IPS DF 6.9 (cell line): Measurements from ENCODE around the gene NRSN2.
A peak's percentile ranks its signal among the peaks of the same experiment; 100 is the strongest.
"Not testable (repeated sequence)": the region's sequence is repeated elsewhere in the genome, so short reads cannot be mapped to it uniquely, and the experiment has no call there.

Experiments used
- DNase-seq: peaks from one replicate; pipeline ENCODE4 v3.0.0-alpha.2; 2013; ENCODE audit warnings: low read depth, low spot score
- H3K27ac ChIP-seq: one replicate; pipeline ENCODE4 v1.5.1; 2013; ENCODE audit warnings: low read length, control low read depth
- H3K27me3 ChIP-seq: 2 replicates; pipeline ENCODE4 v1.6.1; 2013; ENCODE audit warnings: mild to moderate bottlenecking, low read length; ENCODE audit not compliant: control insufficient read depth, insufficient read depth
- H3K36me3 ChIP-seq: 2 replicates; pipeline ENCODE4 v1.6.1; 2013; ENCODE audit warnings: low read length; ENCODE audit not compliant: control insufficient read depth, insufficient read depth
- H3K4me1 ChIP-seq: 2 replicates; pipeline ENCODE4 v1.6.1; 2013; ENCODE audit warnings: low read length; ENCODE audit not compliant: control insufficient read depth, insufficient read depth
- H3K4me3 ChIP-seq: 2 replicates; pipeline ENCODE4 v1.5.1; 2013; ENCODE audit warnings: mild to moderate bottlenecking, low read length
- H3K9me3 ChIP-seq: 2 replicates; pipeline ENCODE4 v1.6.1; 2013; ENCODE audit warnings: low read length, inconsistent platforms; ENCODE audit not compliant: control insufficient read depth, insufficient read depth
- WGBS: extraction: QIAGEN DNeasy Blood & Tissue Kit; methylation state at CpG from one replicate; pipeline ENCODE4 v1.1.7; 2013; ENCODE audit warnings: mixed read lengths, missing lambda C conversion rate; ENCODE audit not compliant: insufficient read length, insufficient coverage; 5-methylcytosine and 5-hydroxymethylcytosine counted together

NRSN2 gene

DNA sequence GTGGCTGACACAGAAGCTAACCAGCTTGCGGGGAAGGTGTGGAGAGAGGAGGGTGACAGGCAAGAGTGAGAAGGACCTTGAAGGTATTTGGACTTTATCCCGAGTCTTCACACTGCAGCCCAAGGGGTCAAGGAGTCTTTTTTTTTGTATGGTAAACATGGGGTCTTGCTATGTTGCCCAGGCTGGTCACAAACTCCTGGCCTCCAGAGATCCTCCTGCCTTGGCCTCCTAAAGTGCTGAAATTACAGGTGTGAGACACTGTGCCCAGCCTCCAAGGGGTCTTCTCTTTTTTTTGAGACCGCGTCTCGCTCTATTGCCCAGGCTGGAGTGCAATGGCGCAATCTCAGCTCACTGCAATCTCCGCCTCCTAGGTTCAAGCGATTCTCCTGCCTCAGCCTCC lies 12.3 kb upstream of the NRSN2 start:
- H3K27me3 ChIP-seq = no peaks in the 10 kb centered on the region
- DNase-seq = no peak
- H3K4me1 ChIP-seq = peaks cover 4% of the 10 kb centered on the region
- no peaks in the 10 kb centered on the region for H3K9me3 ChIP-seq
- H3K27ac ChIP-seq = no peak overlapping the region
- no peaks in the 10 kb centered on the region for H3K36me3 ChIP-seq
- no peak overlapping the region for H3K4me3 ChIP-seq
- no CpG with 5 or more reads among the region's 8 CpGs for WGBS

DNA sequence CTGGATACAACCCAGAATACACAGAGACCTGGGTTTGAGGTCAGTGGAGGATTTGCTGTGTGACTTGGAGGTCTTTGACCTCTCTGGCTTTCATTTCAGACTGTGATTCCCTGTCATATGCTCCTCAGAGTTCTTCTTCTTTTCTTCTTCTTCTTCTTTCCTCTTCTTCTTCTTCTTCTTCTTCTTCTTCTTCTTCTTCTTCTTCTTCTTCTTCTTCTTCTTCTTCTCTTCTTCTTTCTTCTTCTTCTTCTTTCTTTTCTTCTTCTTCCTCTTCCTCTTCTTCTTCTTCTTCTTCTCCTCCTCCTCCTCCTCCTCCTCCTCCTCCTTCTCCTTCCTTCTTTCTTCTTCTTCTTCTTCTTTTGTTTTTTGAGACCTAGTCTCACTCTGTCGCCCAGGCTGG lies 10.9 kb upstream of the NRSN2 start:
- not testable (repeated sequence) for H3K4me1 ChIP-seq, H3K27me3 ChIP-seq, H3K27ac ChIP-seq, H3K4me3 ChIP-seq, H3K9me3 ChIP-seq, H3K36me3 ChIP-seq, DNase-seq
- no CpG with 5 or more reads among the region's 1 CpG for WGBS

DNA sequence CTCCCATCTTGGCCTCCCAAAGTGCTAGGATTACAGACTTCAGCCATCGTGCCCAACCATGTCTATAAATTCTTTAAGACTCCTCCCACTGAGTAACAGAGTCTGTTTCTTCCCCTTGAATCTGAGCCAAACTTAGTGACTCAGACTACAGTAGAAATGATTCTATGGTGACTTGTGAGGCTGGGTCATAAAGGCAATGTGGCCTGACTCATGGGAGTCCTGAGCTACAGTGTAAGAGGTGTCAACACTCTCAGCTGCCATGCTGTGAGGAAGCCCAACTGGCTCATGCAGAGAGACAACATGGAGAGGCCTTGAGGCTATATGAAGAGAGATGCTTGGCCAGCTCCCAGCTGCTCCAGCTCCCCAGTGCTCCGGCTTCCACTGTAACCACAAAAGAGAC lies 5.2 kb upstream of the NRSN2 start:
- WGBS = no CpG with 5 or more reads among the region's 2 CpGs
- no peaks in the 10 kb centered on the region for H3K27me3 ChIP-seq
- no peaks in the 10 kb centered on the region for H3K36me3 ChIP-seq
- H3K4me1 ChIP-seq = no peaks in the 10 kb centered on the region
- H3K9me3 ChIP-seq = no peaks in the 10 kb centered on the region
- H3K27ac ChIP-seq = no peak overlapping the region
- no peak overlapping the region for H3K4me3 ChIP-seq
- no peak for DNase-seq

GRCh38 chr20:343107-343506 lies 3.8 kb upstream of the NRSN2 start:
- H3K27me3 ChIP-seq = no peaks in the 10 kb centered on the region
- H3K27ac ChIP-seq = no peak overlapping the region
- no peaks in the 10 kb centered on the region for H3K36me3 ChIP-seq
- H3K9me3 ChIP-seq = no peaks in the 10 kb centered on the region
- H3K4me1 ChIP-seq = no peaks in the 10 kb centered on the region
- DNase-seq = no peak
- H3K4me3 ChIP-seq = no peak overlapping the region

GRCh38 chr20:346033-346639 lies 775 bp upstream of the NRSN2 start:
- Histone ChIP-seq H3K36me3 (no peaks in the 10 kb centered on the region), H3K27me3 (no peaks in the 10 kb centered on the region), H3K9me3 (no peaks in the 10 kb centered on the region), H3K4me3 (peak overlapping the region; percentile 51; the same call in 1 of the 2 replicates), H3K27ac (no peak overlapping the region), H3K4me1 (0 out of 2 replicates have a peak, but pooled peaks cover 2% of the 10 kb centered on the region)
- no CpG with 5 or more reads among the region's 9 CpGs for WGBS
- DNase-seq = no peak

DNA sequence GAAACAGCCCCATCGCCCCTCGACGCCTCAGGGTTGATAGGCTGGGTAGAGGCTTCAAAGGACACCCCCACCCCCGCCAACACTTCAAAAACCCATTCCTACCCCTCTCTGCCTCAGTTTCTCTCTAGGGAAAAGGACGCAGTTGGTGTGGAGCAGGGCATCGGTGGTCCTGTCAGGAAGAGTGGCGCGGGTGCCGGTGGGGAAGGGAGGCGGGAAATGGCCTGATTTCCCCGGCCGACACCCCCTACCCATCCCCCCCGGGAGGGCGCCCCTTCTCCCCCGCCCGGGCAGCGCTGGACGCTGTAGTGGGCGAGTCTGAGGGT lies 367 bp downstream of the NRSN2 start:
- Histone ChIP-seq H3K27ac (no peak overlapping the region), H3K9me3 (no peaks in the 10 kb centered on the region), H3K4me3 (peak overlapping the region; percentile 51; the same call in 1 of the 2 replicates), H3K36me3 (no peaks in the 10 kb centered on the region), H3K4me1 (0 out of 2 replicates have a peak, but pooled peaks cover 2% of the 10 kb centered on the region), H3K27me3 (no peaks in the 10 kb centered on the region)
- WGBS = no CpG with 5 or more reads among the region's 19 CpGs
- no peak for DNase-seq

GRCh38 chr20:347640-348484 lies 951 bp downstream of the NRSN2 start:
- Histone ChIP-seq H3K9me3 (no peaks in the 10 kb centered on the region), H3K27ac (no peak overlapping the region)
- WGBS = no CpG with 5 or more reads among the region's 61 CpGs

DNA sequence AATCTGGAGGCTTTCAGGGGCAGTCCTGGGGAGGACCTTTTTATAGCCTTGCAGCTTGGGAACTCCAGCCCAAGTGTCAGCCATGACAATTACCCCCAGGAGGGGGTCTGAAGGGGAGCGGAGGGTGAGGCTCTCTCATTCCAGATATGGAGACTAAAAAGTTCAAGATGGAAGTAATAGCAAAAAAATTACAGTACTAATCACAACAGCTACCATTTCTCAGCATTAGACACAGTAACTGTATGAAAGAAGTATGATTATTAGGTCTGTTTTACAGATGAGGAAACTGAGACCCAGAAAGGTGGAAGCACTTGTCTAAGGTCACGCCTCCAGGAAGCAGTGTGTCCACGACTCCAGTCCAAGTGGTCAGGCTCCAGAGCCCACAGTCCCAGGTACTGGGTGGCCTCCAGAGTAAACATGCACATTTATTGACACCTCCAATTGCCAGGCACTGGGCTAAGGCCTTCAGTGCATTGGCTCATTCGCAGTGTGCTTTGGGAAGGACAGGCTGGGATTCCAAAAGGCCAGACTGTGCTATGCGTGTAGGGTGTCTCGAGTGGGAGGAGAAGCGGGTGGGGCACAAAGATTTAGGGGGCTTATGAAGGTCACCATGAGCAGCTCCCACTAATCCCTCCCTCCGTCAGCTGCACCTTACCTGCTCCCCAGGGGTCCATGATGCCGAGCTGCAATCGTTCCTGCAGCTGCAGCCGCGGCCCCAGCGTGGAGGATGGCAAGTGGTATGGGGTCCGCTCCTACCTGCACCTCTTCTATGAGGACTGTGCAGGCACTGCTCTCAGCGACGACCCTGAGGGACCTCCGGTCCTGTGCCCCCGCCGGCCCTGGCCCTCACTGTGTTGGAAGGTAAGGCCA lies 2.3 kb downstream of the NRSN2 start:
- H3K36me3 ChIP-seq = no peaks in the 10 kb centered on the region
- DNase-seq = no peak
- no peak overlapping the region for H3K27ac ChIP-seq
- WGBS = no CpG with 5 or more reads among the region's 19 CpGs
- no peaks in the 10 kb centered on the region for H3K27me3 ChIP-seq
- no peak overlapping the region for H3K4me3 ChIP-seq
- no peaks in the 10 kb centered on the region for H3K9me3 ChIP-seq
- H3K4me1 ChIP-seq = peaks cover 5% of the 10 kb centered on the region

More at GRCh38 chr20:347640-348484, 951 bp downstream of the NRSN2 start:
- peak; percentile 80 for DNase-seq
- Histone ChIP-seq H3K36me3 (no peaks in the 10 kb centered on the region), H3K4me1 (0 out of 2 replicates have a peak, but pooled peaks cover 2% of the 10 kb centered on the region), H3K4me3 (peak overlapping the region; percentile 51; the same call in 1 of the 2 replicates), H3K27me3 (no peaks in the 10 kb centered on the region)

GRCh38 chr20:353166-353565 lies 6.3 kb downstream of the NRSN2 start:
- WGBS = no CpG with 5 or more reads among the region's 13 CpGs
- no peak overlapping the region for H3K27ac ChIP-seq

GRCh38 chr20:354298-354977 lies 7.5 kb downstream of the NRSN2 start:
- Histone ChIP-seq H3K4me1 (peaks cover 3% of the 10 kb centered on the region), H3K27ac (no peak overlapping the region), H3K9me3 (no peaks in the 10 kb centered on the region), H3K27me3 (no peaks in the 10 kb centered on the region), H3K36me3 (no peaks in the 10 kb centered on the region), H3K4me3 (no peak overlapping the region)
- WGBS = no CpG with 5 or more reads among the region's 14 CpGs
- DNase-seq = peak; percentile 76

More at GRCh38 chr20:353166-353565, 6.3 kb downstream of the NRSN2 start:
- no peaks in the 10 kb centered on the region for H3K9me3 ChIP-seq
- no peaks in the 10 kb centered on the region for H3K36me3 ChIP-seq
- H3K27me3 ChIP-seq = no peaks in the 10 kb centered on the region
- H3K4me1 ChIP-seq = peaks cover 5% of the 10 kb centered on the region
- no peak for DNase-seq
- H3K4me3 ChIP-seq = no peak overlapping the region
